ENCODE measurements around the gene SRP68.

SRP68 gene

GRCh38 chr17:76083536-76084182, 11.3 kb upstream of the SRP68 start:
- no peaks in the 10 kb centered on the region for H3K9me3 Mint-ChIP-seq
- peak overlapping the region in 1 of 3 experiments; percentile 13 for H3K27ac Mint-ChIP-seq
- H3K27me3 Mint-ChIP-seq (ENCODE audit: low read depth): peaks cover 22% of the 10 kb centered on the region
- peaks cover 19% of the 10 kb centered on the region for H3K36me3 Mint-ChIP-seq (ENCODE audit: low read depth)
- no peak overlapping the region for H3K4me3 Mint-ChIP-seq
- TF ChIP-seq CTCF (IDR thresholded peaks at IDR 0.05; ENCODE audit: unreplicated experiment in 3 of 3): no peak
- peaks cover 27% of the 10 kb centered on the region for H3K4me1 Mint-ChIP-seq

- H3K9me3 Mint-ChIP-seq: no peaks in the 10 kb centered on the region
- TF ChIP-seq CTCF (IDR thresholded peaks at IDR 0.05; ENCODE audit: unreplicated experiment in 3 of 3): no peak
- peak overlapping the region; percentile 12 to 80 (median 37) for H3K27ac Mint-ChIP-seq
- H3K4me1 Mint-ChIP-seq: peaks cover 32% of the 10 kb centered on the region
- peaks cover 13% of the 10 kb centered on the region for H3K36me3 Mint-ChIP-seq (ENCODE audit: low read depth)
- peaks cover 32% of the 10 kb centered on the region for H3K27me3 Mint-ChIP-seq (ENCODE audit: low read depth)
- H3K4me3 Mint-ChIP-seq: no peak overlapping the region
Measured at GRCh38 chr17:76082326-76083251, 10.3 kb upstream of the SRP68 start.

- TF ChIP-seq CTCF (IDR thresholded peaks at IDR 0.05; ENCODE audit: unreplicated experiment in 3 of 3): no peak
- peak overlapping the region in 1 of 3 experiments; percentile 37 for H3K27ac Mint-ChIP-seq
- no peak overlapping the region for H3K4me3 Mint-ChIP-seq
- peaks cover 40% of the 10 kb centered on the region for H3K4me1 Mint-ChIP-seq
- H3K27me3 Mint-ChIP-seq (ENCODE audit: low read depth): peaks cover 43% of the 10 kb centered on the region
- peaks cover 13% of the 10 kb centered on the region for H3K36me3 Mint-ChIP-seq (ENCODE audit: low read depth)
- no peaks in the 10 kb centered on the region for H3K9me3 Mint-ChIP-seq
Measured at GRCh38 chr17:76081295-76082210, 9.2 kb upstream of the SRP68 start.

GRCh38 chr17:76080768-76081287, 8.5 kb upstream of the SRP68 start:
- peaks cover 12% of the 10 kb centered on the region for H3K36me3 Mint-ChIP-seq (ENCODE audit: low read depth)
- H3K9me3 Mint-ChIP-seq: no peaks in the 10 kb centered on the region
- H3K27me3 Mint-ChIP-seq (ENCODE audit: low read depth): peaks cover 50% of the 10 kb centered on the region

More at GRCh38 chr17:76080768-76081287, 8.5 kb upstream of the SRP68 start:
- no peak for TF ChIP-seq CTCF (IDR thresholded peaks at IDR 0.05; ENCODE audit: unreplicated experiment in 3 of 3)
- H3K4me3 Mint-ChIP-seq: no peak overlapping the region
- H3K4me1 Mint-ChIP-seq: peaks cover 40% of the 10 kb centered on the region
- H3K27ac Mint-ChIP-seq: peak overlapping the region in 1 of 3 experiments; percentile 18

Measured in nephron (organoid).